ENCODE data around the gene GGA2.

GGA2 gene

GRCh38 chr16:23504076-23504452 is 6.2 kb downstream of the GGA2 start:
- TF ChIP-seq CTCF (IDR thresholded peaks at IDR 0.05; ENCODE audit: control insufficient read depth, extremely low read depth, insufficient read depth): no peak
- no peak overlapping the region for H3K4me3 ChIP-seq (ENCODE audit: low read depth, low read length)
- peak; percentile 39 for DNase-seq (ENCODE audit: low read depth)

- H3K4me3 ChIP-seq (ENCODE audit: low read depth, low read length): no peak overlapping the region
- no peak for DNase-seq (ENCODE audit: low read depth)
- no peak for TF ChIP-seq CTCF (IDR thresholded peaks at IDR 0.05; ENCODE audit: control insufficient read depth, extremely low read depth, insufficient read depth)
Observed at GRCh38 chr16:23502466-23502865, 7.8 kb downstream of the GGA2 start.

- no peak overlapping the region for H3K4me3 ChIP-seq (ENCODE audit: low read depth, low read length)
- TF ChIP-seq CTCF (IDR thresholded peaks at IDR 0.05; ENCODE audit: control insufficient read depth, extremely low read depth, insufficient read depth): no peak
- no peak for DNase-seq (ENCODE audit: low read depth)
Observed at GRCh38 chr16:23501291-23501690, 9.0 kb downstream of the GGA2 start.

- TF ChIP-seq CTCF (IDR thresholded peaks at IDR 0.05; ENCODE audit: control insufficient read depth, extremely low read depth, insufficient read depth): no peak
- no peak overlapping the region for H3K4me3 ChIP-seq (ENCODE audit: low read depth, low read length)
- no peak for DNase-seq (ENCODE audit: low read depth)
Observed at GRCh38 chr16:23500862-23501225, 9.4 kb downstream of the GGA2 start.

- no peak for TF ChIP-seq CTCF (IDR thresholded peaks at IDR 0.05; ENCODE audit: control insufficient read depth, extremely low read depth, insufficient read depth)
- no peak overlapping the region for H3K4me3 ChIP-seq (ENCODE audit: low read depth, low read length)
- DNase-seq (ENCODE audit: low read depth): no peak
Observed at GRCh38 chr16:23500212-23500861, 10.0 kb downstream of the GGA2 start.

- TF ChIP-seq CTCF (IDR thresholded peaks at IDR 0.05; ENCODE audit: control insufficient read depth, extremely low read depth, insufficient read depth): no peak
- no peak for DNase-seq (ENCODE audit: low read depth)
- H3K4me3 ChIP-seq (ENCODE audit: low read depth, low read length): no peak overlapping the region
Observed at GRCh38 chr16:23499801-23500200, 10.5 kb downstream of the GGA2 start.

GRCh38 chr16:23498863-23499262 is 11.4 kb downstream of the GGA2 start:
- DNase-seq (ENCODE audit: low read depth): no peak
- no peak for TF ChIP-seq CTCF (IDR thresholded peaks at IDR 0.05; ENCODE audit: control insufficient read depth, extremely low read depth, insufficient read depth)
- no peak overlapping the region for H3K4me3 ChIP-seq (ENCODE audit: low read depth, low read length)
